Measurements from ENCODE around the gene CACNA1C.

The CACNA1C gene

GRCh38 chr12:2173971-2174370 lies 121.2 kb downstream of the CACNA1C start:
- H3K4me3 ChIP-seq (ENCODE audit: low read length), result no peak overlapping the region
- TF ChIP-seq CTCF (IDR thresholded peaks at IDR 0.05; ENCODE audit: insufficient read depth, low read depth, low read length, missing control alignments), result no peak
- DNase-seq (ENCODE audit: low read depth), result no peak

GRCh38 chr12:2177003-2177402 lies 124.2 kb downstream of the CACNA1C start:
- no peak for TF ChIP-seq CTCF (IDR thresholded peaks at IDR 0.05; ENCODE audit: insufficient read depth, low read depth, low read length, missing control alignments)

GRCh38 chr12:2177751-2178150 lies 125.0 kb downstream of the CACNA1C start:
- no peak for DNase-seq (ENCODE audit: low read depth)
- no peak for TF ChIP-seq CTCF (IDR thresholded peaks at IDR 0.05; ENCODE audit: insufficient read depth, low read depth, low read length, missing control alignments)
- H3K4me3 ChIP-seq (ENCODE audit: low read length), result no peak overlapping the region

More at GRCh38 chr12:2177003-2177402, 124.2 kb downstream of the CACNA1C start:
- DNase-seq (ENCODE audit: low read depth), result no peak
- H3K4me3 ChIP-seq (ENCODE audit: low read length), result no peak overlapping the region

- TF ChIP-seq CTCF (IDR thresholded peaks at IDR 0.05; ENCODE audit: insufficient read depth, low read depth, low read length, missing control alignments), result no peak
- no peak overlapping the region for H3K4me3 ChIP-seq (ENCODE audit: low read length)
- DNase-seq (ENCODE audit: low read depth), result no peak
Measured at GRCh38 chr12:2179058-2179457, 126.3 kb downstream of the CACNA1C start.

- peak; percentile 27 for DNase-seq (ENCODE audit: low read depth)
- H3K4me3 ChIP-seq (ENCODE audit: low read length), result no peak overlapping the region
- no peak for TF ChIP-seq CTCF (IDR thresholded peaks at IDR 0.05; ENCODE audit: insufficient read depth, low read depth, low read length, missing control alignments)
Measured at GRCh38 chr12:2179953-2180736, 127.4 kb downstream of the CACNA1C start.

- H3K4me3 ChIP-seq (ENCODE audit: low read length), result no peak overlapping the region
- TF ChIP-seq CTCF (IDR thresholded peaks at IDR 0.05; ENCODE audit: insufficient read depth, low read depth, low read length, missing control alignments), result no peak
- no peak for DNase-seq (ENCODE audit: low read depth)
Measured at GRCh38 chr12:2180737-2181082, 127.9 kb downstream of the CACNA1C start.

All from epithelial cell of esophagus (primary cell).